ENCODE results near the gene NPHS1. TPM values are rescaled to one million over a fixed set of nuclear protein-coding genes. Genes with fewer than 3 reads are reported as not detected.
A peak's percentile ranks its signal among the peaks of the same experiment; 100 is the strongest.

The NPHS1 gene
- total RNA-seq, 1 donor from 2014 or later, result 0.62 TPM

DNA sequence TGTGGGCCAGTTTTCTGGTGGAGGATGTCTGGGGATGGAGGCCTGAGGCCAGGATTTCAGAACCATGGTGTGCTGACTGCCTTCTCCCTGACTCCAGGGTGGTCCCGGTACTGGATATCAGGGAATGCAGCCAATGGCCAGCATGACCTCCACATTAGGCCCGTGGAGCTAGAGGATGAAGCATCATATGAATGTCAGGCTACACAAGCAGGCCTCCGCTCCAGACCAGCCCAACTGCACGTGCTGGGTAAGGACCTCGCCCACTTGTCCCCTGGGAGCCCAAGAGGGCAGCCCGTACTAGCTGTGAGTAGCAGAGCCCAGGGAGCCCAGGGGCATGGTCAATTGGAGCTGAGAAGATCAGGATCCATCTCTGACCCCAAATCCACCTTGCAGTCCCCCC, 6.0 kb upstream of the NPHS1 start:
- H3K9me3 ChIP-seq (ENCODE audit: low read depth), result no peaks in the 10 kb centered on the region
- H3K4me2 ChIP-seq, result no peak overlapping the region
- no peak overlapping the region for H2AFZ ChIP-seq (replicated peaks)
- H3K9me3 Mint-ChIP-seq, result no peaks in the 10 kb centered on the region
- H3K4me1 Mint-ChIP-seq, result peaks cover 66% of the 10 kb centered on the region
- peaks cover 8% of the 10 kb centered on the region for H4K20me1 ChIP-seq (ENCODE audit: low read depth)
- no peak overlapping the region for H3K4me3 ChIP-seq
- peaks cover 18% of the 10 kb centered on the region for H3K27me3 Mint-ChIP-seq (ENCODE audit: insufficient read depth, low read depth)
- peak overlapping the region; percentile 95 for H3K4me3 Mint-ChIP-seq
- H3K79me2 ChIP-seq (ENCODE audit: low read depth), result no peaks in the 10 kb centered on the region
- peaks cover 3% of the 10 kb centered on the region for H3K36me3 Mint-ChIP-seq
- no peaks in the 10 kb centered on the region for H3K36me3 ChIP-seq
- no peak overlapping the region for H3K27ac ChIP-seq
- DNase-seq (ENCODE audit: low spot score), result no peak
- H3F3A ChIP-seq (ENCODE audit: low read depth), result peaks cover 41% of the 10 kb centered on the region
- no peak overlapping the region for H3K9ac ChIP-seq
- no peak overlapping the region for H3K27ac Mint-ChIP-seq
- H3K4me1 ChIP-seq, result peaks cover 29% of the 10 kb centered on the region
- peaks cover 91% of the 10 kb centered on the region for H3K27me3 ChIP-seq
- TF ChIP-seq, protein P1, sequence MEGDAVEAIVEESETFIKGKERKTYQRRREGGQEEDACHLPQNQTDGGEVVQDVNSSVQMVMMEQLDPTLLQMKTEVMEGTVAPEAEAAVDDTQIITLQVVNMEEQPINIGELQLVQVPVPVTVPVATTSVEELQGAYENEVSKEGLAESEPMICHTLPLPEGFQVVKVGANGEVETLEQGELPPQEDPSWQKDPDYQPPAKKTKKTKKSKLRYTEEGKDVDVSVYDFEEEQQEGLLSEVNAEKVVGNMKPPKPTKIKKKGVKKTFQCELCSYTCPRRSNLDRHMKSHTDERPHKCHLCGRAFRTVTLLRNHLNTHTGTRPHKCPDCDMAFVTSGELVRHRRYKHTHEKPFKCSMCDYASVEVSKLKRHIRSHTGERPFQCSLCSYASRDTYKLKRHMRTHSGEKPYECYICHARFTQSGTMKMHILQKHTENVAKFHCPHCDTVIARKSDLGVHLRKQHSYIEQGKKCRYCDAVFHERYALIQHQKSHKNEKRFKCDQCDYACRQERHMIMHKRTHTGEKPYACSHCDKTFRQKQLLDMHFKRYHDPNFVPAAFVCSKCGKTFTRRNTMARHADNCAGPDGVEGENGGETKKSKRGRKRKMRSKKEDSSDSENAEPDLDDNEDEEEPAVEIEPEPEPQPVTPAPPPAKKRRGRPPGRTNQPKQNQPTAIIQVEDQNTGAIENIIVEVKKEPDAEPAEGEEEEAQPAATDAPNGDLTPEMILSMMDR (IDR thresholded peaks at IDR 0.05), result no peak
- TF ChIP-seq EZH2 (IDR thresholded peaks at IDR 0.05) (no peak), EZH2phosphoT487 (IDR thresholded peaks at IDR 0.05) (no peak)

DNA sequence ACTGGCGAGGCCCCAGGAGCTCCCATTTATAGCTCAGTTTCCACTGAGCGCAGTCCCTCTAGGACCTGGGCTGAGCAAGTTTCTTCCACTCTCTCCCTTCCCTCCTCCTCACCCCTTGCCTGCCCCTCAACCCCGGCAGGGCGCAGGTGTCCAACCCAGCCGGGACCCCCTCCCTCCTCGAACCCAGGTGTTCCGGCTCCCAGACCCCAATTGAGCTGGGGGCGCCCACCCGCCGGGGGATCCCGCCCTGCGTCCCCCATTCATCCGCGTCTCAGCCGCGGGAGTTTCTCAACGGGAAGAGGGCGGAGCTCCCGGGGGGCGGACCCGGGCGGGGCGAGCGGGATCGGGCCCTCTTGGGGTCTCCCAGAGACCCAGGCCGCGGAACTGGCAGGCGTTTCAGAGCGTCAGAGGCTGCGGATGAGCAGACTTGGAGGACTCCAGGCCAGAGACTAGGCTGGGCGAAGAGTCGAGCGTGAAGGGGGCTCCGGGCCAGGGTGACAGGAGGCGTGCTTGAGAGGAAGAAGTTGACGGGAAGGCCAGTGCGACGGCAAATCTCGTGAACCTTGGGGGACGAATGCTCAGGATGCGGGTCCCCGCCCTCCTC, 4.3 kb upstream of the NPHS1 start, which contains the start of gene KIRREL2:
TSS of gene KIRREL2 (plus strand) at position 366 of the 604 bp plus-strand sequence. CDS start at position 575, 209 bp downstream.
- Histone ChIP-seq H3F3A (ENCODE audit: low read depth) (peaks cover 39% of the 10 kb centered on the region), H4K20me1 (ENCODE audit: low read depth) (peaks cover 8% of the 10 kb centered on the region), H2AFZ (replicated peaks) (peak within 1 kb of the TSS; percentile 83), H3K9ac (no peak within 1 kb of the TSS), H3K4me3 (peak within 1 kb of the TSS; percentile 72), H3K4me2 (peak within 1 kb of the TSS; percentile 99), H3K27ac (no peak within 1 kb of the TSS), H3K4me1 (peaks cover 23% of the 10 kb centered on the region), H3K36me3 (no peaks in the 10 kb centered on the region), H3K79me2 (ENCODE audit: low read depth) (no peaks in the 10 kb centered on the region), H3K27me3 (peaks cover 95% of the 10 kb centered on the region), H3K9me3 (ENCODE audit: low read depth) (no peaks in the 10 kb centered on the region)
- H3K9me3 Mint-ChIP-seq, result no peaks in the 10 kb centered on the region
- peaks cover 70% of the 10 kb centered on the region for H3K4me1 Mint-ChIP-seq
- H3K27me3 Mint-ChIP-seq (ENCODE audit: insufficient read depth, low read depth), result peaks cover 23% of the 10 kb centered on the region
- peak within 1 kb of the TSS; percentile 95 for H3K4me3 Mint-ChIP-seq
- TF ChIP-seq, protein P1 (IDR thresholded peaks at IDR 0.05), result no peak
- TF ChIP-seq EZH2 (IDR thresholded peaks at IDR 0.05), result no peak
- TF ChIP-seq EZH2phosphoT487 (IDR thresholded peaks at IDR 0.05), result no peak
- peak within 1 kb of the TSS; percentile 95 for H3K27ac Mint-ChIP-seq
- peak; percentile 82 for DNase-seq (ENCODE audit: low spot score)
- H3K36me3 Mint-ChIP-seq, result no peaks in the 10 kb centered on the region

DNA sequence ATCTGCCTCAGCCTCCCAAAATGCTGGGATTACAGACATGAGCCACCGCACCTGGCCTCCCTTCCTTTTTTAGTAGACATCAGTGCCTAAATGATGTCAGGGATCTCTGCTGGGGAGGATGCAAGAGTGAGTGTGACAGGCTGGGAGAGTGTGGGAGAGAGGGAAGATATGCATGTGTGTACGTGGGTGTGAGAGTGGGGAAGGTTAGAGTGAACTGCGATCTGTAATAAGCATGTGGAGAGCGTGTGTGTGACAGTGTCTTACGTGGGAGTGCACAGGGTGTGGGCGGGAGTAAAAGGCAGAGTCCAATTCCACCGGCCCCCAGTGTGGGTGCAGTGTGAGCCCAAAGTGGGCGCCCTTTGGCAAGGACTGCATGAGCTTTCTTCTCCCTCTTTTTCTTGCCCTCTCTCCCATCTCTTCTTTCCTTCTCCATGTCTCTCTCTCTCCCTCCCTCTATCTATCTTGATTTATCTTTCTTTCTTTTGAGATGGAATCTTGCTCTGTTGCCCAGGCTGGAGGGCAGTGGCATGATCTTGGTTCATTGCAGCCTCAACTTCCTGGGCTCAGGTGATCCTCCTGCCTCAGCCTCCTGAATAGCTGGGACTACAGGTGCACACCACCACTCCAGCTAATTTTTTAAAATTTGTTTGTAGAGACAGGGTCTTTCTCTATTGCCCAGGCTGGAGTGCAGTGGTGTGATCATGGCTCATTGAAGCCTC, 893 bp upstream of the NPHS1 start:
- Histone ChIP-seq H3K9me3 (ENCODE audit: low read depth) (no peaks in the 10 kb centered on the region), H3K27me3 (peaks cover 94% of the 10 kb centered on the region), H3K79me2 (ENCODE audit: low read depth) (no peaks in the 10 kb centered on the region), H4K20me1 (ENCODE audit: low read depth) (peaks cover 3% of the 10 kb centered on the region), H3K4me3 (no peak overlapping the region), H3K9ac (no peak overlapping the region), H3F3A (ENCODE audit: low read depth) (peaks cover 29% of the 10 kb centered on the region), H3K27ac (no peak overlapping the region), H3K4me2 (no peak overlapping the region), H3K4me1 (peaks cover 12% of the 10 kb centered on the region), H2AFZ (replicated peaks) (no peak overlapping the region), H3K36me3 (no peaks in the 10 kb centered on the region)
- Mint-ChIP-seq H3K27me3 (ENCODE audit: insufficient read depth, low read depth) (peaks cover 23% of the 10 kb centered on the region), H3K36me3 (no peaks in the 10 kb centered on the region), H3K4me3 (peak overlapping the region; percentile 48), H3K4me1 (peaks cover 45% of the 10 kb centered on the region), H3K9me3 (no peaks in the 10 kb centered on the region), H3K27ac (peak overlapping the region; percentile 39)
- no peak for DNase-seq (ENCODE audit: low spot score)
- TF ChIP-seq EZH2 (IDR thresholded peaks at IDR 0.05) (no peak), EZH2phosphoT487 (IDR thresholded peaks at IDR 0.05) (no peak)
- TF ChIP-seq, protein P1 (IDR thresholded peaks at IDR 0.05), result no peak
